Erythroblast (primary cell): Measurements from ENCODE around the gene NBPF6.
"Not testable (repeated sequence)": the region's sequence is repeated elsewhere in the genome, so short reads cannot be mapped to it uniquely, and the experiment has no call there.

ENCODE experiments used
- DNase-seq, 2 experiments: peaks; one replicate each; lab custom pipeline; 2025; lab: John Stamatoyannopoulos, UW
- GATA1 ChIP-seq: IDR thresholded peaks from 2 replicates; pipeline ENCODE4 v1.6.1; 2011; ENCODE audit warnings: low read depth, mild to moderate bottlenecking, control low read depth, low read length, moderate library complexity
- POLR2A ChIP-seq: IDR thresholded peaks from 2 replicates; pipeline ENCODE4 v1.6.1; 2011; ENCODE audit warnings: mild to moderate bottlenecking, low read length

Gene NBPF6

DNA sequence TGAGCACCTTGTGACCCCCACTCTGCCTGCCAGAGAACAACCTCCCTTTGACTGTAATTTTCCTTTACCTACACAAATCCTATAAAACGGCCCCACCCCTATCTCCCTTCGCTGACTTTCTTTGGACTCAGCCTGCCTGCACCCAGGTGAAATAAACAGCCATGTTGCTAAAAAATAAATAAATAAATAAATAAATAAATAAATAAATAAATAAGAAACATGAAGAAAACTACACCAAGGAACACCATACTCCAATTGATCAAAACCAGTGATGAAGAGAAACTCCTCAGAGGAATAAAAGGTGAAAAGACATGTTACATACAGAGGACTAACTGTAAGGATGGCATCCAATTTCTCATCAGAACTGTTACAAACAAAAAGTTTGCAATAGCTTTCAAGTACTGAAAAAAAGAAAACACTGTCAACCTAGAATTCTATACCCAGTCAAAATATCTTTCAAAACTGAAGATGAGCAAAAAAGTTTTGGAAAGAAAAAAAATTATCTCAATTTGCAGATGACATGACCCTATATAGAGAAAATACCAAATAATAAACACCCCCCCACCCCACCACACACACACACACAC is 28.4 kb downstream of the NBPF6 start:
- DNase-seq, result no peak
- no peak for TF ChIP-seq POLR2A

DNA sequence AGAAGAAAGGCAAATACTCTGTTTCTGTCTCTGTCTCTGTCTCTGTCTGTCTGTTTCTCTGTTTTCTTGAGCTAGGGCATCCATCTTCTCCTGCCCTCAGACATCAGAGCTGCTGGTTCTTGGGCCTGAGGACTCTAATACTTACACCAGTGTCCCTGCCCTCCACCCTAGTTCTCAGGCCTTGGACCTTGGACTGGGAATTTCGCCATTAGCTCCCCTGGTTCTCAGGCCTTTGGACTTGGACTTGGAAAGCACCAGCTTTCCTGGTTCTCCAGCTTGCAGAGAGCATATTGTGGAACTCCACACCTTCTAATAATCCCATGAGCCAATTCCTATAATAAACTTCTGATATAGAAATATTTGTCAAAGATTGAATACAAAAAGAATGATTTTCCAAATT is 32.6 kb downstream of the NBPF6 start:
- TF ChIP-seq POLR2A (no peak), GATA1 (no peak)
- no peak for DNase-seq

DNA sequence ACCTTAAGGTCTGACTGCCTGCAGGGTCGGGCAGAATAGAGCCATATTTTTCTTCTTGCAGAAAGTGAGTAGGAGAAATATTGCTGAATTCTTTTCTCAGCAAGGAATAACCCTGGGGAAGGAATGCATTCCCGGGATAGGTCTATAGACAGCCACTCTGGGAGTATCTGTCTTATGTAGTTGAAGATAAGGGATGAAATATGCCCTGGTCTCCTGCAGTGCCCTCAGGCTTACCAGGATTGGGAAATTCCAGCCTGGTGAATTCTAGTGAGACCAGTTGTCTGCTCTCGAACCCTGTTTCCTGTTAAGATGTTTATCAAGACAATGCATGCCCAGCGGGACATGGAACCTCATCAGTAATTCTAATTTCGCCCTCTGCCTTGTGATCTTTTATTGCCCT is 35.8 kb downstream of the NBPF6 start:
- DNase-seq, result not testable (repeated sequence)

DNA sequence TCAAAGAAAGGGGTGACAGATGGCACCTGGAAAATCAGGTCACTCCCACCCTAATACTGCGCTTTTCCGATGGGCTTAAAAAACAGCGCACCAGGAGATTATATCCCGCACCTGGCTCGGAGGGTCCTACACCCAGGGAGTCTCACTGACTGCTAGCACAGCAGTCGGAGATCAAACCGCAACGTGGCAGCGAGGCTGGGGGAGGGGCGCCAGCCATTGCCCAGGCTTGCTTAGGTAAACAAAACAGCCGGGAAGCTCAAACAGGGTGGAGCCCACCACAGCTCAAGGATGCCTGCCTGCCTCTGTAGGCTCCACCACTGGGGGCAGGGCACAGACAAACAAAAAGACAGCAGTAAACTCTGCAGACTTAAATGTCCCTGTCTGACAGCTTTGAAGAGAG is 36.6 kb downstream of the NBPF6 start:
- not testable (repeated sequence) for DNase-seq

DNA sequence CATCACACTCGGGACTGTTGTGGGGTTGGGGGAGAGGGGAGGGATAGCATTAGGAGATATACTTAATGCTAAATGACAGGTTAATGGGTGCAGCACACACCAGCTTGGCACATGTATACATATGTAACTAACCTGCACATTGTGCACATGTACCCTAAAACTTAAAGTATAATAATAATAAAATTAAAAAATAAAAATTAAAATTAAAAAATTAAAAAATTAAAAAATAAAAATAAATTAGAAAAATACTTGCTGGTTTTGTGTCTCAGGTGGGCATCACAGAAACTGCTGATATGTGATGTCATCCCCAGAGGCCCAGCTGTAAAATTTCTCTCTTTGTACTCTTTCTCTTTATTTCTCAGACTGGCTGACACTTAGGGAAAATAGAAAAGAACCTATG is 44.9 kb downstream of the NBPF6 start:
- not testable (repeated sequence) for DNase-seq

DNA sequence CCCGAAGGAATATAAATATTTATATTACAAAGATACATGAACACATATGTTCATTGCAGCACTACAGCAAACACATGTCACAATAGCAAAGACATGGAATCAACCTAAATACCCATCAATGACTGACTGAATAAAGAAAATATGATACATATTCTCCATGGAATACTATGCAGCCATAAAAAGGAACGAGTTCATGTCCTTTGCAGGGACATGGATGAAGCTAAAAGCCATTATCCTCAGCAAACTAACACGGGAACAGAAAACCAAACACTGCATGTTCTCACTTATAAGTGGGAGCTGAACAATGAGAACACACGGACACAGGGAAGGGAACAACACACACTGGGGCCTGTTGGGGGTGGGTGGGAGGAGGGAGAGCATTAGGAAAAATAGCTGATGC is 46.7 kb downstream of the NBPF6 start:
- not testable (repeated sequence) for DNase-seq

DNA sequence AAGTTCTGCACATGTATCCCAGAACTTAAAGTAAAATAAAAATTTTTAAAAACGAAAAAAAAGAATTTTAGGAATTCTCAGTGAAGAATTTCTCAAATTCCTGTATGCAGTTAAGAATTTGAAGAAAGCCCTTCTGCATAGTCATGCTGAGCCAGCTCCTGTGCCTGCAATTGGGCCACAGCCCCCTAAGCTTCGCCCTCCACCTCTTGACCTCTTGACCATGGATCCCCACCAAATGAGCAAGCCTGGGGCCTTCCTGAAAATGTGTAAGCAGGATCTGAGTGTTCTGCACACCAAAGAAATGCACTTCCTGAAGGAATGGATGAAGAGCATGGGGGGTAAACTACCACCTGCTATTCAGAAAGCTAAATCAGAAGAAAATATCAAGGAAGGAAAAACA is 52.0 kb downstream of the NBPF6 start:
- TF ChIP-seq POLR2A (no peak), GATA1 (no peak)
- DNase-seq, result no peak

DNA sequence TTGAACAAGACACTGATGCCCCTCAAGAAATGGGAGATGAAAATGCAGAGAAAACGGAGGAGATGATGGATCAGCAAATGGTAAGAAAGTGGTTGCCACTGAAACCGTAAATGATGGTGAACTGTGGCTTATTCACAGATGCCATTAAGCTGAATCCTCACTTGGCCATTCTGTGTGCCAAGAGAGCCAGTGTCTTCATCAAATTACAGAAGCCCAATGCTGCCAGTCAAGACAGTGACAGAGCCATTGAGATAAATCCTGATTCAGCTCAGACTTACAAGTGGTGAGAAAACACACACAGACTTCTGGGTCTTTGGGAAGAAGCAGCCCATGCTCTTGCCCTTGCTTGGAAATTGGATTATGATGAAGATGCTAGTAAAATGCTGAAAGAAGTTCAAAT is 52.5 kb downstream of the NBPF6 start:
- no peak for TF ChIP-seq POLR2A
- TF ChIP-seq GATA1, result no peak
- DNase-seq, result no peak

DNA sequence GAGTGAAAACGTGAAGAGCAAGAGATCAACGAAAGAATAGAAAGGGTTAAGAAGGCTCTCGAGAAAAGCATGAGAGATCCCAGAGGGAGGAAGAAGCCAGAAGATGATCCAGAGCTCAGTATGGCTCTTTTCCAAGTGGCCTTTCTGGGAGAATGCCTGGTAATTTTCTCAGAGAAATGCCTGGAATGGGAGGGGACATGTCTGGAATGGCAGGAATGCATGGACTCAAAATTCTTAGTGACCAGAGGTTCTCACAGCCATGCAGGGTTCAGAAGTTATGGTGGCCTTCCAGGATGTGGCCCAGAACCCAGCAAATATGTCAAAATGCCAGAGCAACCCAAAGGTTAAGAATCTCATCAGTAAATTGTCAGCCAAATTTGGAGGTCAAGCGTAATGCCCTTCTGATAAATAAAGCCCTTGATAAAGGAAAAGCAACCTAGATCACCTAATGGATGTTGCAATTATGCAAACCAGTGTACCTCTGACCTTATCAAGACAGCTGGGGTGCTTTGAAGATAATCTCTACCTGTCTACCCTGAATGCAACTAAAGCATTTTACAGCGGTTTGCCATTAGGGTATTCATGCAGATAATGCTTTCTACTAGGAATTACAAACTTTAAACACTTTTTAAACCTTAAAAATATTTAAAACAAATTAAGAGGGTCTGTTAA is 53.1 kb downstream of the NBPF6 start:
- no peak for TF ChIP-seq GATA1
- no peak for TF ChIP-seq POLR2A
- no peak for DNase-seq

DNA sequence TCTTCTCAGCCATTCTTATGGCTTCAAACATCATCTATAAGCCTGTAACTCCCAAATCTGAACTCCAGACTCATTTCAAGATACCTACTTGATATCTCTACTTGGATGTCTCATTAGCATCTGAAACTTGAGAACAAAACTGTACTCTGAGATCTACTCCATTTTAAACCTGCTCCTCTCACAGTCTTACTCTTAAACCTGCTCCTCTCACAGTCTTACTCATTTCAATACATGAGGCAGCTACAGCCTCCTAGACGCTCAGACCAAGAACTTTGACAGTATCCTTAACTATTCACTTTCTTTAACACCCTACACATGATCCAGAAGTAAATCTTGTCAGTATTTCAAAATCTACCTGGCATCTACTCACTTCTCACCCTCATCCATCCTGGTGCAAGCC is 54.3 kb downstream of the NBPF6 start:
- no peak for DNase-seq
- TF ChIP-seq POLR2A, result no peak

DNA sequence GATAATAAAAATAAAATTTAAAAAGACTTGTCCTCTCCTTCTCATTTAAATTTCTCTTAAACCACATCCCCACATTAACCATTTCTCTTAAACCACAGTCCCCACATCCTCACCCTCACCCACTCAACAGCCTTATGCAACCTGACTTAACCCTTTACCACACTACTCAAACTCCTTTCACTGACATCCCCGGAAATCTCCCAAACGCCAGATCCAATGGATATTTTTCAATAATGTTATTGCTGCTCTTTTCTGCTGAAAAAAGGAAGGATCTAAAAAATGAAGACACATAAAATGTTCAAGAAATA is 55.6 kb downstream of the NBPF6 start:
- no peak for DNase-seq
- TF ChIP-seq POLR2A (no peak), GATA1 (no peak)

DNA sequence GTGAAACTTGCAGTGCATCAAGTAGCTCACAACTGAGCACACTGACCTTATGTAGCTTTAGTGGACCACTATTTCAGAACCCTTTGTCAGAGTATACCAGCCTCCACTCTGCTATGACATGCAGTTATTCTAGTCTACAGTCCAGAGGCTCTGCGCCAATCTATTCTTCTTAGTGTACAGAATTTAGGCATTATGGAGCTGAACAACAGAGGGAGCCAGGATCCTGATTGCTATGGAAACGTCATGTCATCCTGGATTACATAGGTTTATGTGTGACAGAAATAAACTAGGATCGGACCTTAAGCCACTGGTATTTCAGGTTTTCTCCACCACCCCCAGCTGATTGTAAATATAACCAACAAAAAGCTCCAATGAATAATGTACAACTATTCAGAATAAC is 61.6 kb downstream of the NBPF6 start:
- TF ChIP-seq POLR2A (no peak), GATA1 (no peak)
- peak in 1 of 2 experiments; percentile 7 for DNase-seq

DNA sequence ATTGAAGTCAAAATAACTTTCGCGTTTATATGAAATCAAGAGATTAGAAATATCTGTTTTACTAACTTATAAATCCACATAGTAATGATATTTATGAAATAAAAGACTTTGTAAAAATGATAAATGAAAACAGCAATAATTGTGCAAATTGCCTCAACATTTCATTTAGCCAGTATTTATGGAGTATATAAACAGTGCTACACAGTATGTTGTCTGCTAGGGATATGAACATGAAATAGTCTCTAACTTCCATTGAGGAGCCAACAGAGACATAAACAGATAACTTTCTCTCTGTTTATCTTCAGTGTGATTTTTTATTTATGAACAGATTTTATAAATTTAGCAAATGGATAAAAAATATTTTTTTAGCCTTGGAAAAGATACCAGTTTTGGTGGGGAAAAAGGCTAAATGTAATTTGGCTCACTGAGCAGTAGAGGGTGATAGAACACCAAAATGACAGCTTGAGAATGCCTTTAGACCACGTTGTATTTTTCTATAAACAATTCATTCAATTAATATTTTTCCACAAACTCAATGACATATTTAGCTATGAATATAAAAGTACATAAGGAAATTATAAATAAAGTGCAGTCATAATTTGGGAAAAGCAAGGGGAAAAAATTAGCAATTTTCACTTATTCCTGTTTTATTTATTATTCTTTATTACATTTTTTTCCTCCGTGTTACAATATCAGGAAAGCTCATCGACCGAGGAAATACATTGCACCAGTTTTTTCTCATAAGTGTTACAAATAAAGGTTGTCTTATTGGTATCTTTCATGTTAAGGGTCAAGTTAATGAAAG is 62.3 kb downstream of the NBPF6 start:
- no peak for TF ChIP-seq POLR2A
- TF ChIP-seq GATA1, result no peak
- DNase-seq, result peak; percentile 59 to 71

DNA sequence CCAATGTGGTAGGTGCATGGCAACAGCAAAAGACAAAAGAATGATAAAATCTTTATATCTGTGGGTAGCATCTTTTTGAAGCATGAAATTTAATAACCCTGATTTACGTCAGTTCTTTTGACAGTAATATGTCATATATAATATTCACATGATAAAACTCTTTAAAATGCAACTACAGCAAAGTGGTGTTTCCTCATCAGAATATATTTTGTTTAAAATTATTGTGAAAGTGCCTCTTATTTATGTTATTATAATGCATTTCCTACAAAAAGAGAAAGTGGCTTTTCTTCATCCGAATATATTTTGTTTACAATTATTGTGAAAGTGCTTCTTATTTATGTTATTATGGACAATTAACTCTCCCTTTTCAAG is 62.9 kb downstream of the NBPF6 start:
- no peak for DNase-seq
- no peak for TF ChIP-seq GATA1
- no peak for TF ChIP-seq POLR2A

DNA sequence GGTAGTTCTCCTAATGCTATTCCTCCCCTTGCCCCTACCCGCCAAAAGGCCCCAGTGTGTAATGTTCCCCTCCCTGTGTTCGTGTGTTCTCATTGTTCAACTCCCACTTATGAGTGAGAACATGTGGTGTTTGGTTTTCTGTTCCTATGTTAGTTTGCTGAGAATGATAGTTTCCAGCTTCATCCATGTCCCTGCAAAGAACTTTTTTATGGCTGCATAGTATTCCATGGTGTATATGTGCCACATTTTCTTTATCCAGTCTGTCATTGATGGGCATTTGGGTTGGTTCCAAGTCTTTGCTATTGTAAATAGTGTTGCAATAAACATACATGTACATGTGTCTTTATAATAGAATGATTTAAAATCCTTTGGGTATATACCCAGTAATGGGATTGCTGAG is 63.8 kb downstream of the NBPF6 start:
- DNase-seq, result not testable (repeated sequence)

DNA sequence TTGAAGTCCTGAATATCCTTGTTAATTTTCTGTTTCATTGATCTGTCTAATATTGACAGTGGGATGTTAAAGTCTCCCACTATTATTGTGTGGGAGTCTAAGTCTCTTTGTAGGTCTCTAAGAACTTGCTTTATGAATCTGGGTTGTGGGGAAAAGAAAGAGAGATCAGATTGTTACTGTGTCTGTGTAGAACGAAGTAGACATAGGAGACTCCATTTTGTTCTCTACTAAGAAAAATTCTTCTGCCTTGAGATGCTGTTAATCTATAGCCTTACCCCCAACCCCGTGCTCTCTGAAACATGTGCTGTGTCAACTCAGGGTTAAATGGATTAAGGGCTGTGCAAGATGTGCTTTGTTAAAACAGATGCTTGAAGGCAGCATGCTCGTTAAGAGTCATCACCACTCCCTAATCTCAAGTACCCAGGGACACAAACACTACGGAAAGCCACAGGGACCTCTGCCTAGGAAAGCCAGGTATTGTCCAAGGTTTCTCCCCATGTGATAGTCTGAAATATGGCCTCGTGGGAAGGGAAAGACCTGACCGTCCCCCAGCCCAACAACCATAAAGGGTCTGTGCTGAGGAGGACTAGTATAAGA is 67.3 kb downstream of the NBPF6 start:
- DNase-seq, result not testable (repeated sequence)
